C4-2B (cell line): ENCODE results near the gene GALK2.

Experiments
- ZFX ChIP-seq: fragments of 450-650 bp; IDR thresholded peaks from 2 replicates; pipeline ENCODE4 v1.6.1; 2017
- TF ChIP-seq, protein P1 (sequence below): fragments of 450-650 bp; conservative IDR thresholded peaks from 2 replicates; pipeline ENCODE4 v1.5.1; 2017; ENCODE audit warnings: mild to moderate bottlenecking

DNA sequence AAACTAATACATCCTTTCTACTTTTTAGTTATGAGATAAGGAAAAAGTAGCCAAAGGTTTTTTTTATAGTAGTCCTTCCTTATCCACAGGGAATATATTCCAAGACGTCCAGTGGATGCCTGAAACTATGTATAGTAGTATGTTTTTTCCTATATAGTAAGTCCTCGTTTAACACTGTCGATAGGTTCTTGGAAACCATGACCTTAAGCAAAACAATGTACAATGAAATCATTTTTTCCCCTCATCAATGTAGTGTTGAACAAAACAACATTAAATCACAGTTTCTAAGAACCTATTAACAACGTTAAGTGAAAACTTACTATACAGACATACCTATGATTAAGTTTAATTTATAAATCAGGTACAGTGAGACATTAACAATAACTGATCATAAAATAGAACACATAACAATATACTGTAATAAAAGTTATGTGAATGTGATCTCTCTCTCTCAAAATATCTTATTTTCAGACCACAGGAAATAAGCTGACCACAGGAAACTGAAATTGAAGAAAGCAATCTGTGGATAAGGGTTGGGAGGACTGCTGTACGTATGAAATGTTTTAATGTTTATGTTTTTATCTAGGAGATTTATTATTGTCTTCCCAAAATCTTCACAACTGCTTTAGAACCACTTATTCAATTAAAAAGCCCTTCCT is 35.2 kb upstream of the GALK2 start:
- TF ChIP-seq, protein P1, sequence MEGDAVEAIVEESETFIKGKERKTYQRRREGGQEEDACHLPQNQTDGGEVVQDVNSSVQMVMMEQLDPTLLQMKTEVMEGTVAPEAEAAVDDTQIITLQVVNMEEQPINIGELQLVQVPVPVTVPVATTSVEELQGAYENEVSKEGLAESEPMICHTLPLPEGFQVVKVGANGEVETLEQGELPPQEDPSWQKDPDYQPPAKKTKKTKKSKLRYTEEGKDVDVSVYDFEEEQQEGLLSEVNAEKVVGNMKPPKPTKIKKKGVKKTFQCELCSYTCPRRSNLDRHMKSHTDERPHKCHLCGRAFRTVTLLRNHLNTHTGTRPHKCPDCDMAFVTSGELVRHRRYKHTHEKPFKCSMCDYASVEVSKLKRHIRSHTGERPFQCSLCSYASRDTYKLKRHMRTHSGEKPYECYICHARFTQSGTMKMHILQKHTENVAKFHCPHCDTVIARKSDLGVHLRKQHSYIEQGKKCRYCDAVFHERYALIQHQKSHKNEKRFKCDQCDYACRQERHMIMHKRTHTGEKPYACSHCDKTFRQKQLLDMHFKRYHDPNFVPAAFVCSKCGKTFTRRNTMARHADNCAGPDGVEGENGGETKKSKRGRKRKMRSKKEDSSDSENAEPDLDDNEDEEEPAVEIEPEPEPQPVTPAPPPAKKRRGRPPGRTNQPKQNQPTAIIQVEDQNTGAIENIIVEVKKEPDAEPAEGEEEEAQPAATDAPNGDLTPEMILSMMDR = no peak
- TF ChIP-seq ZFX = no peak
